GM12878 (cell line): ENCODE results near the gene C1QTNF1. TPM values are rescaled to one million over a fixed set of nuclear protein-coding genes. Genes with fewer than 3 reads are reported as not detected.

Experiments
- ATAC-seq: fragments of 200-7000 bp; cut with Tn5 transposase; 3 replicates; pipeline ENCODE4 v1.9.1; 2020; ENCODE audit warnings: mild to moderate bottlenecking, moderate library complexity
- BruUV-seq: library from RNA; stranded (reverse); fragments of 400-500 nt; replicated peaks from 2 replicates; lab custom pipeline; 2021; lab: Mats Ljungman, UMichigan
- CTCF ChIA-PET: fragments of 300-600 bp; sonication (Branson Sonifier 250); formaldehyde crosslinking; extraction: SDS; loops from one replicate; lab custom pipeline; 2021; ENCODE audit warnings: inconsistent platforms; lab: Yijun Ruan, JAX
- POLR2A ChIA-PET: fragments of 350-600 bp; formaldehyde crosslinking; extraction: SDS; loops from one replicate; lab custom pipeline; 2021; ENCODE audit warnings: inconsistent platforms; lab: Charles Lee
- RAD21 ChIA-PET: fragments of 300-600 bp; sonication (Branson Sonifier 250); formaldehyde crosslinking; loops from one replicate; lab custom pipeline; 2023; ENCODE audit warnings: antibody characterized with exemption; ENCODE audit not compliant: unreplicated experiment; lab: Charles Lee
- SMC1A ChIA-PET: fragments of 300-600 bp; sonication (Branson Sonifier 250); formaldehyde crosslinking; loops from one replicate; lab custom pipeline; 2023; ENCODE audit not compliant: unreplicated experiment, uncharacterized antibody; lab: Charles Lee
- DNase-seq: peaks from one replicate; pipeline ENCODE4 v3.0.0-alpha.2; 2011; ENCODE audit warnings: low read depth, low spot score
- FAIRE-seq: peaks from 3 replicates; lab custom pipeline; 2011; peaks lifted over from hg19 to GRCh38; lab: Jason Lieb, UNC
- H2AFZ ChIP-seq: 2 replicates; pipeline ENCODE4 v1.6.0; 2011; ENCODE audit warnings: low read depth, low read length, control low read depth; ENCODE audit not compliant: control insufficient read depth
- H3K27ac ChIP-seq: 2 replicates; pipeline ENCODE4 v1.5.1; 2011; ENCODE audit warnings: control low read depth; ENCODE audit not compliant: control insufficient read depth, insufficient read depth
- H3K27me3 ChIP-seq, 2 experiments: replicated peaks in 1 of 2; 2 replicates each; pipeline versions ENCODE4 v1.6.0 to v1.6.1; 2011; ENCODE audit warnings: low read length in 1 of 2; ENCODE audit not compliant: control insufficient read depth in 2 of 2, insufficient read depth in 2 of 2
- H3K36me3 ChIP-seq, 2 experiments: 2 replicates each; pipeline ENCODE4 v1.5.1; 2011; ENCODE audit warnings: low read length in 1 of 2; ENCODE audit not compliant: control insufficient read depth in 2 of 2, insufficient read depth in 2 of 2
- H3K4me1 ChIP-seq: 2 replicates; pipeline ENCODE4 v1.6.1; 2011; ENCODE audit warnings: mild to moderate bottlenecking, low read length, moderate library complexity, mixed read lengths; ENCODE audit not compliant: control insufficient read depth, insufficient read depth
- H3K4me2 ChIP-seq: 2 replicates; pipeline ENCODE4 v1.6.0; 2011; ENCODE audit warnings: control low read depth; ENCODE audit not compliant: control insufficient read depth, insufficient read depth
- H3K4me3 ChIP-seq: fragments of 200-600 bp; sonication (generic); 2 replicates; pipeline ENCODE4 v1.5.1; 2016
- H3K79me2 ChIP-seq: 2 replicates; pipeline ENCODE4 v1.6.0; 2011; ENCODE audit warnings: low read length; ENCODE audit not compliant: control insufficient read depth, insufficient read depth
- H3K9ac ChIP-seq: 2 replicates; pipeline ENCODE4 v1.8.0; 2011; ENCODE audit warnings: low read length, control low read depth, mixed read lengths; ENCODE audit not compliant: control insufficient read depth, insufficient read depth
- H3K9me3 ChIP-seq: replicated peaks from 3 replicates; pipeline ENCODE4 v1.5.1; 2011; ENCODE audit warnings: mild to moderate bottlenecking, low read length; ENCODE audit not compliant: control insufficient read depth, insufficient read depth
- H4K20me1 ChIP-seq: 2 replicates; pipeline ENCODE4 v1.6.0; 2011; ENCODE audit not compliant: control insufficient read depth, insufficient read depth
- HSF1 ChIP-seq: fragments of 150-350 bp; IDR thresholded peaks from 2 replicates; pipeline ENCODE4 v1.6.1; 2014; ENCODE audit warnings: mild to moderate bottlenecking, low read depth, low read length
- MYB ChIP-seq: fragments of 150-350 bp; IDR thresholded peaks from 2 replicates; pipeline ENCODE4 v1.6.1; 2014; ENCODE audit warnings: mild to moderate bottlenecking, low read depth, low read length, borderline replicate concordance
- PAX8 ChIP-seq: fragments of 450-650 bp; IDR thresholded peaks from 2 replicates; pipeline ENCODE4 v1.6.1; 2017; ENCODE audit warnings: mild to moderate bottlenecking, moderate library complexity
- SREBF2 ChIP-seq: IDR thresholded peaks from 2 replicates; pipeline ENCODE4 v1.6.1; 2012; ENCODE audit warnings: mild to moderate bottlenecking, low read length
- YY1 ChIP-seq: IDR thresholded peaks from 2 replicates; pipeline ENCODE4 v1.6.1; 2011; ENCODE audit warnings: low read depth, mild to moderate bottlenecking, low read length
- WGBS: methylation state at CpG from one replicate; pipeline ENCODE4 v1.1.6; 2016; ENCODE audit warnings: low lambda C conversion rate; ENCODE audit not compliant: insufficient replicate concordance, insufficient coverage; ENCODE audit errors: missing lambda C conversion rate; 5-methylcytosine and 5-hydroxymethylcytosine counted together
- in situ Hi-C: fragments of 300-500 bp; cut with MboI; formaldehyde crosslinking; loops from 9 replicates; pipeline ENCODE4 v1.14.3; 2018; ENCODE audit warnings: mixed read lengths
- intact Hi-C: fragments of 100-400 bp; cut with micrococcal nuclease; formaldehyde crosslinking; loops from one replicate; pipeline ENCODE4 v1.14.2; 2022; ENCODE audit not compliant: unreplicated experiment
- polyA plus RNA-seq, 11 experiments: library from polyadenylated mRNA; depleted of rRNA in 4 of 11; unstranded in 6 of 11; stranded (reverse) in 5 of 11; fragments of >200 nt; fragmentation: Nextera tagmentation in 4 of 11; fragmentation: Illumina TruSeq in 1 of 11; extraction: Ambion mirVana in 4 of 11; extraction: Trizol in 1 of 11; gene quantifications; 1 replicate in 1 of 11; 2 replicates in 10 of 11; pipeline versions ENCODE4 v1.2.1 to v1.2.3, GENCODE V29; 2011 to 2016; ENCODE audit warnings: inconsistent platforms in 2 of 11, missing spikeins in 2 of 11, low read depth in 1 of 11
- total RNA-seq, 4 experiments: library from RNA; depleted of rRNA in 3 of 4; stranded (reverse); fragments of >200 nt in 3 of 4; fragmentation: Illumina TruSeq in 1 of 4; extraction: Trizol in 1 of 4; gene quantifications; 2 replicates each; pipeline versions ENCODE4 v1.2.1 to v1.2.3, GENCODE V29; 2013 to 2021

C1QTNF1 gene
- total and polyA plus RNA-seq, 10 of the 15 experiments (the other 5 are each of a cell fraction or from before 2014, with no cell fraction given) = 0.05 to 1.1 (median 0.15) TPM; not detected in 4

- RAD21 ChIA-PET = interaction anchor here (0.6 kb wide), 1 partner anchor 22 kb away, joined by 3 read pairs; no protein-coding TSS in a partner anchor
- Histone ChIP-seq H3K36me3 (no peaks in the 10 kb centered on the region), H3K4me3 (peak overlapping the region; percentile 99; the same call in 1 of the 2 replicates), H3K27ac (peak overlapping the region; percentile 49), H3K9ac (peak overlapping the region; percentile 90), H3K9me3 (no peaks in the 10 kb centered on the region), H3K79me2 (peaks cover 34% of the 10 kb centered on the region), H3K4me2 (peak overlapping the region; percentile 68), H4K20me1 (no peaks in the 10 kb centered on the region; the same call in 1 of the 2 replicates), H3K4me1 (peaks cover 8% of the 10 kb centered on the region), H3K27me3 (no peaks in the 10 kb centered on the region; a peak in 1 of 4 replicates), H2AFZ (peak overlapping the region; percentile 96)
- no TSS peak for BruUV-seq
- no peak for DNase-seq
- intact Hi-C loops (no loop called here), in situ Hi-C loops (no loop called here)
- POLR2A ChIA-PET = interaction anchor here (0.9 kb wide), 1 partner anchor 64 kb away, joined by 3 read pairs; the partner anchor contains the start of gene ENGASE
- ATAC-seq = no peak
- no peak for FAIRE-seq
- 73% methylated on average over 7 of the region's 7 CpGs for WGBS
- CTCF ChIA-PET = interaction anchor here (1.1 to 1.3 kb wide), 2 partner anchors 32 to 61 kb away, joined by 3 to 4 read pairs; no protein-coding TSS in a partner anchor
- SMC1A ChIA-PET = no interaction called here
- TF ChIP-seq PAX8 = no peak
Observed at GRCh38 chr17:79010304-79010646, 13.7 kb upstream of the C1QTNF1 start.

- ChIA-PET POLR2A (no interaction called here), CTCF (interaction anchor here (1.3 kb wide), 1 partner anchor 59 kb away, joined by 3 read pairs; no protein-coding TSS in a partner anchor), SMC1A (no interaction called here), RAD21 (no interaction called here)
- H3K9ac ChIP-seq = no peak overlapping the region
- 15% methylated on average over 5 of the region's 5 CpGs for WGBS
- no peaks in the 10 kb centered on the region for H3K9me3 ChIP-seq
- H3K4me3 ChIP-seq = no peak overlapping the region
- ATAC-seq (no peak), FAIRE-seq (no peak), DNase-seq (no peak)
- no peak overlapping the region for H3K27ac ChIP-seq
- peaks cover 25% of the 10 kb centered on the region for H3K79me2 ChIP-seq
- no peaks in the 10 kb centered on the region for H3K36me3 ChIP-seq
- H3K4me1 ChIP-seq = peaks cover 8% of the 10 kb centered on the region
- in situ Hi-C loops (no loop called here), intact Hi-C loops (no loop called here)
- H2AFZ ChIP-seq = no peak overlapping the region
- BruUV-seq = no TSS peak
- no peak overlapping the region for H3K4me2 ChIP-seq
- no peaks in the 10 kb centered on the region; the same call in 1 of the 2 replicates for H4K20me1 ChIP-seq
- H3K27me3 ChIP-seq = no peaks in the 10 kb centered on the region; a peak in 1 of 4 replicates
- TF ChIP-seq SREBF2 = no peak
- TF ChIP-seq MYB = no peak
- no peak for TF ChIP-seq HSF1
- no peak for TF ChIP-seq YY1
Observed at GRCh38 chr17:79011451-79012147, 12.4 kb upstream of the C1QTNF1 start.
